Middle frontal gyrus (tissue), 1 donor: Measurements from ENCODE around the gene ACBD4.
A peak's percentile ranks its signal among the peaks of the same experiment; 100 is the strongest.

Experiments
- DNase-seq: peaks from one replicate; pipeline ENCODE4 v3.0.0-alpha.2; 2015; ENCODE audit warnings: low spot score; ENCODE audit errors: extremely low spot score

The ACBD4 gene

GRCh38 chr17:45149669-45150664, 14.5 kb downstream of the ACBD4 start:
- no peak for DNase-seq

GRCh38 chr17:45150911-45151809, 15.7 kb downstream of the ACBD4 start:
- no peak for DNase-seq

- no peak for DNase-seq
Observed at GRCh38 chr17:45155029-45155428, 19.5 kb downstream of the ACBD4 start.

GRCh38 chr17:45155483-45155882, 20.0 kb downstream of the ACBD4 start:
- no peak for DNase-seq

GRCh38 chr17:45156242-45156641, 20.8 kb downstream of the ACBD4 start:
- no peak for DNase-seq

- DNase-seq, result no peak
Observed at GRCh38 chr17:45160447-45161287, 25.2 kb downstream of the ACBD4 start.

- DNase-seq, result peak; percentile 100
Observed at GRCh38 chr17:45161288-45162024, 26.0 kb downstream of the ACBD4 start, which contains the start of gene HEXIM2. HEXIM2 (plus strand) TSS chr17:45161875; CDS start chr17:45162794, 919 bp downstream.

- DNase-seq, result no peak
Observed at GRCh38 chr17:45162025-45162687, 26.7 kb downstream of the ACBD4 start.

GRCh38 chr17:45164734-45165269, 29.3 kb downstream of the ACBD4 start:
- no peak for DNase-seq

GRCh38 chr17:45168991-45169752, 33.7 kb downstream of the ACBD4 start:
- DNase-seq, result no peak

GRCh38 chr17:45170280-45170930, 34.9 kb downstream of the ACBD4 start:
- DNase-seq, result no peak

GRCh38 chr17:45170931-45171337, 35.4 kb downstream of the ACBD4 start:
- DNase-seq, result no peak

- no peak for DNase-seq
Observed at GRCh38 chr17:45171338-45172231, 36.1 kb downstream of the ACBD4 start.

- DNase-seq, result no peak
Observed at GRCh38 chr17:45172232-45172540, 36.7 kb downstream of the ACBD4 start.

GRCh38 chr17:45172541-45173286, 37.2 kb downstream of the ACBD4 start:
- DNase-seq, result peak; percentile 74

- no peak for DNase-seq
Observed at GRCh38 chr17:45175759-45176115, 40.2 kb downstream of the ACBD4 start.

GRCh38 chr17:45177563-45177962, 42.1 kb downstream of the ACBD4 start:
- DNase-seq, result no peak
